ENCODE results near the gene MMAB.

MMAB gene

DNA sequence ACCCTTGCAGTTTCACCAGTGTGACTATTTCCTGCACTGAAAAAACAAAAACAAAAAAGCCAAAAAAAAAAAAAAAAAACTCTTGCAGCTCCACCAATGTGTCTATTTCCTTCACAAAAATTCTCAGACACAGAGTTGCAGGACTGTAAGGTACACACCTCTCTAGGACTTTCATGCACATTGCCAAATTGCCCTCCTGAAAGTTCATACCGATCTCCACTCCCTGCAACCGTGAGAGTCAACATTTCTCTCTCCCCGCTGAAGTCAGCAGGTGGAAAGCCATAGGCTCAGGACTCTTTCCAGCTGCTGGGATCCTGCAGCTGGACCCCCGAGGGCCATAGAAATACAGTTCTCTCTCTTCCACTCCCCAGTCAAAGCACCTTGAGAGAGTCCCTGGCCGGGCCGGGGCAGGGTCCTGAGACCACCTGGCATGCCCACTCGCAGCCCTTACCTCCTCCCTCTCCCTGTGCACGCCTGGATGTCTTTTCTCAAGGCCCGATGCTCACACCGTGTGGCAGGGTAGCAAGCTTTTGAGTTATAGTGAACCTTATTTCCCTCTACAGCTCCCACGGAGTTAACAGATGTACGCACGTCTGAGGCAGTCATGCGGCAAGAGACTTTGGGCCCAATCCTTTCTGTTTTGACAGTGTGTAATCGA, 23.6 kb downstream of the MMAB start:
- TF ChIP-seq, protein P1, sequence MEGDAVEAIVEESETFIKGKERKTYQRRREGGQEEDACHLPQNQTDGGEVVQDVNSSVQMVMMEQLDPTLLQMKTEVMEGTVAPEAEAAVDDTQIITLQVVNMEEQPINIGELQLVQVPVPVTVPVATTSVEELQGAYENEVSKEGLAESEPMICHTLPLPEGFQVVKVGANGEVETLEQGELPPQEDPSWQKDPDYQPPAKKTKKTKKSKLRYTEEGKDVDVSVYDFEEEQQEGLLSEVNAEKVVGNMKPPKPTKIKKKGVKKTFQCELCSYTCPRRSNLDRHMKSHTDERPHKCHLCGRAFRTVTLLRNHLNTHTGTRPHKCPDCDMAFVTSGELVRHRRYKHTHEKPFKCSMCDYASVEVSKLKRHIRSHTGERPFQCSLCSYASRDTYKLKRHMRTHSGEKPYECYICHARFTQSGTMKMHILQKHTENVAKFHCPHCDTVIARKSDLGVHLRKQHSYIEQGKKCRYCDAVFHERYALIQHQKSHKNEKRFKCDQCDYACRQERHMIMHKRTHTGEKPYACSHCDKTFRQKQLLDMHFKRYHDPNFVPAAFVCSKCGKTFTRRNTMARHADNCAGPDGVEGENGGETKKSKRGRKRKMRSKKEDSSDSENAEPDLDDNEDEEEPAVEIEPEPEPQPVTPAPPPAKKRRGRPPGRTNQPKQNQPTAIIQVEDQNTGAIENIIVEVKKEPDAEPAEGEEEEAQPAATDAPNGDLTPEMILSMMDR (IDR thresholded peaks at IDR 0.05; ENCODE audit: control insufficient read depth, insufficient read depth, low read depth, low read length, missing control alignments): no peak
- DNase-seq (ENCODE audit: low read depth): no peak
- H3K4me3 ChIP-seq (ENCODE audit: control insufficient read depth, low read depth, low read length): no peak overlapping the region

DNA sequence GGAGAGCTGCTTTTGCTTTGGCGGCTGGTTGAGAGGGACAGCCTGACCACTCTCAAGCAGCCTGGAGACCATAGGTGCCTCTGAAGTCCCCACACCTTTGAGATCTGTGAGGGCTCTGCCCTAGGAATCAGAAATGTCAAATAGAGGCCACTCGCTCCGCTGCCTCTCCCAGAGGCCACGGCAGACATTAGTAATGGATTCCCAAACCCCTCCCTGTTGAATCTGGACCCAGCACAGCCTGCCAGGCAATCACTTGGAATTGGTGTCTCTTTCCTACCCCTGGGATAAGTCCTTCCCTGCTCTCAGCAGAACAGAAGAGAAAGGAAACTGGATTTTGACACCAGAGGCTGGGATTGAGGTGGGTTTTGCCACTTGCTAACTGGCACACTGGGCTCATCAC, 25.0 kb downstream of the MMAB start:
- TF ChIP-seq, protein P1 (IDR thresholded peaks at IDR 0.05; ENCODE audit: control insufficient read depth, insufficient read depth, low read depth, low read length, missing control alignments): no peak
- no peak overlapping the region for H3K4me3 ChIP-seq (ENCODE audit: control insufficient read depth, low read depth, low read length)
- DNase-seq (ENCODE audit: low read depth): no peak

DNA sequence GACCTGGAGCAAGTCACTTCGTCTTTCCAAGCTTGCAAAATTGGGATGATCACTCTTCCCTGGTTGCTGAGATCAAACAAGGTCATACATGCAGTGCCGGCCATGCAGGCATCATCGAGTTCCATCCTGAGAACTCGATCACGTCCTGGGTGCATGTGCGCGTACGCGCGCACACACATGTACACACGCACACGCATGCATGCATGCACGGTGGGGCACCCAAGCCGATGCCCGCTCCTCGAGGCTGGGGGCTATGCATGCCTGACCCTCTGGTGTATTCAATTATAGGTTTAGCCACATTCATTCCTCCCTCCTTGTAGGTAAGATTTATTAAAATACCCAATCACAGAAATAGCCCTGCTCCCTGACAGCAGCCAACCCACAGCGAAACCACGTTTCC, 26.0 kb downstream of the MMAB start:
- no peak overlapping the region for H3K4me3 ChIP-seq (ENCODE audit: control insufficient read depth, low read depth, low read length)
- DNase-seq (ENCODE audit: low read depth): no peak
- TF ChIP-seq, protein P1 (IDR thresholded peaks at IDR 0.05; ENCODE audit: control insufficient read depth, insufficient read depth, low read depth, low read length, missing control alignments): no peak

DNA sequence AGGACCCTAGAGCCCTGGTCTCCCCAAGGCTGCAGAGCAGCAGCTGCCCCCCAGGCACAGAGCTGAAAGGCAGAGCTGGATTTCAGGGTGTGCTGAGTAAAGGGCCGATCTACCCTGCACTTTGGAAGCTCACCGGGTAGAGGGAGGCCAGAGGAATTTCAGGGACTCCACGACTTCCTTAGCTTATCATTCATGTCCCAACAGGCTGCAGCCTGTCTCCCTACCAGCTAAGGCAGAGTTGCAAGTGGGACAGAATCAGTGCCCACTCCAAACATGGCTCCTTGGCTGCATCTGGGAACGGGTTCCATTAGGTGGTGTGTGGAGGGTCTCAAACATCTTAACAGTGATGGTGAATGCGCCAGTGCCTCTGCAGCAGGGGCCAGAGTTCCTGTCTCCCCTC, 27.5 kb downstream of the MMAB start:
- no peak overlapping the region for H3K4me3 ChIP-seq (ENCODE audit: control insufficient read depth, low read depth, low read length)
- TF ChIP-seq, protein P1 (IDR thresholded peaks at IDR 0.05; ENCODE audit: control insufficient read depth, insufficient read depth, low read depth, low read length, missing control alignments): no peak
- no peak for DNase-seq (ENCODE audit: low read depth)

DNA sequence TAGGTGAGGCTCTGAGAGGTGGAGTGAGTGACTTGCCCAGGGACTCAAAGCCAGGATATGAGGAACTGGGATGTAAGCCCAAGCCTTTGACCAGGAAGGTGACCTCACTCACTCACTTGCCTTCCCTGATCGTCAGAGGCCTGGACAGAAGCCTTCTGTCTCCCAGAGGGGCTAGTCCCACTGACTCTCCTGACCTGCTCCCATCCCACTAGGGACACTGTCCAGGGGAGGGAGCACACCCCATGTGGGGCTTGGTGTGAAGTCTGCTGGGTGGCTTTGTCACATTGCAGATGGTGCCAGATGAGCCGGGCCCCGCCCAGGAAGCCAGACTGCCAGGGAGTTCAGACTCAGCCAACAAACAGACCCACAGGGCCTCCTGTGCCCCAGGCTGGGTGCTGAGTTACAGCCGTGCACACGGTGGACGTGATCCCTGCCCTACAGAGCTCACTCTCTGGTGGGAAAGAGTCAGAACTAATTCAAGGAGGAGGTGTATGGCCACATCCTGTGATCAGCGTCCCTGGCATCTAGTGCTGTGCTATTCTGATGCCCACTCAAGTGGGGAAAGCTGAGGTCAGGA, 28.3 kb downstream of the MMAB start:
- DNase-seq (ENCODE audit: low read depth): no peak

DNA sequence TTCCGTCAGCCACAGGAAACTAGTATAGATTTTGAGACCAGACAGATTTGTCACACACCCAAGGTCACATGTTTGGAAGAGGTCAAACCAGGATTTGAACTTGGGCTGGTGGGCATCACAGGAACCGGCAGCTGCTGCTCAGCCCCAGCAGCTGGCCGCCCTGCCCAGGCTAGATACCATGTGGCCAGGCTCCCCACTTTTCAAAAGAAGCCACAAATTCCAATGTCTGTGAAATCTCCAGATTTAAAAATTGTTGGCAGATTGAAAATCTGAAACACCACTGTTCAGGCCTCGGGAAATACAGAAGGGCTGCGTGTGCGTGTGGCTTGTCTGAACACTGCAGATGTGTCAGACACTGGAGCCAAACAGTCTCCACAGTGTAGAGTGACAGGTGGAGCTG, 30.4 kb downstream of the MMAB start:
- DNase-seq (ENCODE audit: low read depth): no peak
- TF ChIP-seq, protein P1 (IDR thresholded peaks at IDR 0.05; ENCODE audit: control insufficient read depth, insufficient read depth, low read depth, low read length, missing control alignments): no peak
- no peak overlapping the region for H3K4me3 ChIP-seq (ENCODE audit: control insufficient read depth, low read depth, low read length)

More for the DNA sequence above, 28.3 kb downstream of the MMAB start:
- TF ChIP-seq, protein P1 (IDR thresholded peaks at IDR 0.05; ENCODE audit: control insufficient read depth, insufficient read depth, low read depth, low read length, missing control alignments): no peak
- no peak overlapping the region for H3K4me3 ChIP-seq (ENCODE audit: control insufficient read depth, low read depth, low read length)
